ENCODE data around the gene WDTC1. TPM values are rescaled to one million over a fixed set of nuclear protein-coding genes. Genes with fewer than 3 reads are reported as not detected.
"Not testable (repeated sequence)": the region's sequence is repeated elsewhere in the genome, so short reads cannot be mapped to it uniquely, and the experiment has no call there.

WDTC1 gene
- total RNA-seq, 4 donors from 2014 or later = 36.0 to 62.5 (median 44.2) TPM

GRCh38 chr1:27217401-27217800 lies 17.0 kb upstream of the WDTC1 start:
- intact Hi-C loops (cut with DNase I; ENCODE audit: low total_unique reads) = no loop called here
- no peaks in the 10 kb centered on the region for H3K9me3 ChIP-seq
- in situ Hi-C loops (cut with MboI; ENCODE audit: low pct_ligation_motif_present in 1 of 4, low pct_unique_long_range_greater_than_20kb in 1 of 4, low sequenced_read_pairs in 3 of 4) = no loop called here
- no peaks in the 10 kb centered on the region for H3K27me3 ChIP-seq
- no peaks in the 10 kb centered on the region for H3K36me3 ChIP-seq
- no peaks in the 10 kb centered on the region for H3K4me1 ChIP-seq
- no peak for DNase-seq
- WGBS, 2 donors (ENCODE audit: low coverage in 1 of 2) = 91 to 98% methylated on average over 5 to 6 of the region's 6 CpGs
- no peak overlapping the region for H3K27ac ChIP-seq
- H3K4me3 ChIP-seq = no peak overlapping the region
- no peak for TF ChIP-seq EP300 (IDR thresholded peaks at IDR 0.05; ENCODE audit: low read depth)

GRCh38 chr1:27218736-27219135 lies 15.7 kb upstream of the WDTC1 start:
- Histone ChIP-seq H3K27ac (no peak overlapping the region), H3K27me3 (no peaks in the 10 kb centered on the region), H3K36me3 (no peaks in the 10 kb centered on the region), H3K4me1 (no peaks in the 10 kb centered on the region), H3K9me3 (no peaks in the 10 kb centered on the region), H3K4me3 (no peak overlapping the region)
- DNase-seq = no peak
- 86 to 100% methylated on average over 1 to 3 of the region's 3 CpGs for WGBS, 2 donors (ENCODE audit: low coverage in 1 of 2)
- in situ Hi-C loops (cut with MboI; ENCODE audit: low pct_ligation_motif_present in 1 of 4, low pct_unique_long_range_greater_than_20kb in 1 of 4, low sequenced_read_pairs in 3 of 4) (no loop called here), intact Hi-C loops (cut with DNase I; ENCODE audit: low total_unique reads) (no loop called here)
- TF ChIP-seq POLR2AphosphoS5 (IDR thresholded peaks at IDR 0.05) (no peak), CTCF (IDR thresholded peaks at IDR 0.05) (no peak), POLR2A (IDR thresholded peaks at IDR 0.05) (no peak), EP300 (IDR thresholded peaks at IDR 0.05; ENCODE audit: low read depth) (no peak)

- no peak overlapping the region for H3K27ac ChIP-seq
- TF ChIP-seq POLR2AphosphoS5 (IDR thresholded peaks at IDR 0.05) = no peak
- TF ChIP-seq CTCF (IDR thresholded peaks at IDR 0.05) = no peak
- TF ChIP-seq EP300 (IDR thresholded peaks at IDR 0.05; ENCODE audit: low read depth) = no peak
- no peak for TF ChIP-seq POLR2A (IDR thresholded peaks at IDR 0.05)
- intact Hi-C loops (cut with DNase I; ENCODE audit: low total_unique reads) (no loop called here), in situ Hi-C loops (cut with MboI; ENCODE audit: low pct_ligation_motif_present in 1 of 4, low pct_unique_long_range_greater_than_20kb in 1 of 4, low sequenced_read_pairs in 3 of 4) (no loop called here)
- no peaks in the 10 kb centered on the region for H3K4me1 ChIP-seq
- no peaks in the 10 kb centered on the region for H3K36me3 ChIP-seq
- H3K9me3 ChIP-seq = no peaks in the 10 kb centered on the region
- H3K4me3 ChIP-seq = no peak overlapping the region
- WGBS, 2 donors (ENCODE audit: low coverage in 1 of 2) = 12 to 18% methylated on average over 2 of the region's 2 CpGs
- H3K27me3 ChIP-seq = no peaks in the 10 kb centered on the region
- DNase-seq = no peak
These were observed 14.3 kb upstream of the WDTC1 start for GRCh38 chr1:27220096-27220495.

DNA sequence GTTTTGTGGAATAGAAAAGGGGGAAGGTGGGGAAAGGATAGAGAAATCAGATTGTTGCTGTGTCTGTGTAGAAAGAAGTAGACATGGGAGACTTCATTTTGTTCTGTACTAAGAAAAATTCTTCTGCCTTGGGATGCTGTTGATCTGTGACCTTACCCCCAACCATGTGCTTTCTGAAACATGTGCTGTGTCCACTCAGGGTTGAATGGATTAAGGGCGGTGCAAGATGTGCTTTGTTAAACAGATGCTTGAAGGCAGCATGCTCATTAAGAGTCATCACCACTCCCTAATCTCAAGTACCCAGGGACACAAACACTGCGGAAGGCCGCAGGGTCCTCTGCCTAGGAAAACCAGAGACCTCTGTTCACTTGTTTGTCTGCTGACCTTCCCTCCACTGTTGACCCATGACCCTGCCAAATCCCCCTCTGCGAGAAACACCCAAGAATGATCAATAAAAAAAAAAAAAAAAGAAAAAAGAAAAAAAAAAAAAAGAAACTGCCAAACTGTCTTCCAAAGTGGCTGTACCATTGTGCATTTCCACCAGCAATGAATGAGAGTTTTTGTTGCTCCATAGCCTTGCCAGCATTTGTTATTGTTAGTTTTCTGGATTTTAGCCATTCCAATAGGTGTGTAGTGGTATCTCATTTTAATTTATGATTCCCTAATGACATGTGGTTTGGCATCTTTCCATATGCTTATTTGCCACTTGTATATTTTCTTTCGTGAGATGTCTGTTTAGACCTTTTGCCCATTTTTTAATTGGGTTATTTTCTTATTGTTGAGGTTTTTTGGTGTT lies 13.5 kb upstream of the WDTC1 start:
- H3K9me3 ChIP-seq; H3K4me1 ChIP-seq; intact Hi-C loops (cut with DNase I; ENCODE audit: low total_unique reads); DNase-seq; H3K36me3 ChIP-seq; in situ Hi-C loops (cut with MboI; ENCODE audit: low pct_ligation_motif_present in 1 of 4, low pct_unique_long_range_greater_than_20kb in 1 of 4, low sequenced_read_pairs in 3 of 4); H3K27me3 ChIP-seq; H3K27ac ChIP-seq; H3K4me3 ChIP-seq: not testable (repeated sequence)
- 73 to 80% methylated on average over 1 to 5 of the region's 5 CpGs for WGBS, 2 donors (ENCODE audit: low coverage in 1 of 2)

DNA sequence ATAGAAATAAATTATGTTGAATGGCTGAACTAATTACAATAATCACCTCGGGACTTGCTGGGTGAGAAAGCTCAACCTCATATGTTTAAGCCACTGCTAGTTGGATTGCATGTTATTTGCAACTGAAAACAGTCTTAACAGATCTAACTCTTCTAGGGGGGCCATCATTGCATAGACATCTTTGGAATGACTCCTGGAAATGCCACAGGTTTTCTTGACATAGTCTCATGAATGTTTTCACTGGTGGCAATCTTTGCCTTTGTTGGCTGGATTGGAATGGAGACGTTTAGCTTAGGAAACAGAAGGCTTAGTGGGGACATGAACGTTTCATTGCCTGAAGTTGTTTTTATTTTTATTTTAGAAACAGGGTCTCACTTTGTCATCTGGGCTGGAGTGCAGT lies 8.8 kb upstream of the WDTC1 start:
- no peaks in the 10 kb centered on the region for H3K4me1 ChIP-seq
- DNase-seq = no peak
- no peaks in the 10 kb centered on the region for H3K36me3 ChIP-seq
- H3K4me3 ChIP-seq = no peak overlapping the region
- no peak overlapping the region for H3K27ac ChIP-seq
- WGBS, 2 donors (ENCODE audit: low coverage in 1 of 2) = 60 to 78% methylated on average over 2 to 3 of the region's 3 CpGs
- intact Hi-C loops (cut with DNase I; ENCODE audit: low total_unique reads) (no loop called here), in situ Hi-C loops (cut with MboI; ENCODE audit: low pct_ligation_motif_present in 1 of 4, low pct_unique_long_range_greater_than_20kb in 1 of 4, low sequenced_read_pairs in 3 of 4) (no loop called here)
- no peak for TF ChIP-seq POLR2A (IDR thresholded peaks at IDR 0.05)
- TF ChIP-seq POLR2AphosphoS5 (IDR thresholded peaks at IDR 0.05) = no peak
- TF ChIP-seq CTCF (IDR thresholded peaks at IDR 0.05) = no peak
- no peak for TF ChIP-seq EP300 (IDR thresholded peaks at IDR 0.05; ENCODE audit: low read depth)
- H3K27me3 ChIP-seq = no peaks in the 10 kb centered on the region
- H3K9me3 ChIP-seq = no peaks in the 10 kb centered on the region
